GM19468 (cell line): Measurements from ENCODE around the gene DAB1.

Experiments
- ATAC-seq: cut with Tn5 transposase; IDR thresholded peaks from one replicate; pipeline ENCODE4 v1.9.1; 2021; ENCODE audit warnings: mild to moderate bottlenecking, moderate library complexity, moderate number of reproducible peaks; ENCODE audit not compliant: unreplicated experiment; ENCODE audit errors: extremely low read depth

Gene DAB1

GRCh38 chr1:57285992-57286391, 137.9 kb downstream of the DAB1 start:
- ATAC-seq: no peak

- ATAC-seq: no peak
Measured at GRCh38 chr1:57282411-57282810, 141.4 kb downstream of the DAB1 start.

- no peak for ATAC-seq
Measured at GRCh38 chr1:57281324-57281723, 142.5 kb downstream of the DAB1 start.

- no peak for ATAC-seq
Measured at GRCh38 chr1:57279909-57280666, 143.8 kb downstream of the DAB1 start.

- no peak for ATAC-seq
Measured at GRCh38 chr1:57278558-57278957, 145.3 kb downstream of the DAB1 start.

- ATAC-seq: no peak
Measured at GRCh38 chr1:57277681-57278080, 146.2 kb downstream of the DAB1 start.

GRCh38 chr1:57276918-57277317, 146.9 kb downstream of the DAB1 start:
- ATAC-seq: no peak

GRCh38 chr1:57272601-57273000, 151.3 kb downstream of the DAB1 start:
- ATAC-seq: no peak

GRCh38 chr1:57272150-57272549, 151.7 kb downstream of the DAB1 start:
- ATAC-seq: no peak

- no peak for ATAC-seq
Measured at GRCh38 chr1:57270927-57271698, 152.7 kb downstream of the DAB1 start.

- no peak for ATAC-seq
Measured at GRCh38 chr1:57269630-57270225, 154.1 kb downstream of the DAB1 start.

GRCh38 chr1:57265104-57265503, 158.8 kb downstream of the DAB1 start:
- ATAC-seq: no peak

GRCh38 chr1:57262472-57262871, 161.4 kb downstream of the DAB1 start:
- no peak for ATAC-seq

- ATAC-seq: no peak
Measured at GRCh38 chr1:57258557-57259325, 165.1 kb downstream of the DAB1 start.

GRCh38 chr1:57255945-57256344, 167.9 kb downstream of the DAB1 start:
- no peak for ATAC-seq

- ATAC-seq: no peak
Measured at GRCh38 chr1:57254022-57254421, 169.8 kb downstream of the DAB1 start.

GRCh38 chr1:57252597-57253294, 171.1 kb downstream of the DAB1 start:
- ATAC-seq: no peak

GRCh38 chr1:57250021-57250420, 173.8 kb downstream of the DAB1 start:
- ATAC-seq: no peak

GRCh38 chr1:57249511-57249910, 174.3 kb downstream of the DAB1 start:
- no peak for ATAC-seq

- no peak for ATAC-seq
Measured at GRCh38 chr1:57248830-57249229, 175.0 kb downstream of the DAB1 start.
